ENCODE data around the gene SEMA5A. TPM values are rescaled to one million over a fixed set of nuclear protein-coding genes. Genes with fewer than 3 reads are reported as not detected.
A peak's percentile ranks its signal among the peaks of the same experiment; 100 is the strongest.

Gene SEMA5A
- total RNA-seq, 1 donor from 2014 or later: 31.9 TPM

GRCh38 chr5:9337928-9338595 is 207.8 kb downstream of the SEMA5A start:
- H3K27me3 Mint-ChIP-seq (ENCODE audit: low read depth): no peaks in the 10 kb centered on the region
- no peak for TF ChIP-seq CTCF (conservative IDR thresholded peaks at IDR 0.05)
- peaks cover 12% of the 10 kb centered on the region for H3K4me1 Mint-ChIP-seq
- peaks cover 13% of the 10 kb centered on the region for H3K36me3 Mint-ChIP-seq (ENCODE audit: low read depth)
- no peak for DNase-seq (ENCODE audit: low read depth, low spot score)
- no peak overlapping the region for H3K4me3 Mint-ChIP-seq
- peaks cover 4% of the 10 kb centered on the region for H3K9me3 Mint-ChIP-seq
- peak overlapping the region; percentile 63 for H3K27ac Mint-ChIP-seq (ENCODE audit: unreplicated experiment)

- H3K4me3 Mint-ChIP-seq: no peak overlapping the region
- H3K27ac Mint-ChIP-seq (ENCODE audit: unreplicated experiment): no peak overlapping the region
- no peak for DNase-seq (ENCODE audit: low read depth, low spot score)
- peaks cover 12% of the 10 kb centered on the region for H3K4me1 Mint-ChIP-seq
- peaks cover 10% of the 10 kb centered on the region for H3K36me3 Mint-ChIP-seq (ENCODE audit: low read depth)
- no peaks in the 10 kb centered on the region for H3K27me3 Mint-ChIP-seq (ENCODE audit: low read depth)
- no peak for TF ChIP-seq CTCF (conservative IDR thresholded peaks at IDR 0.05)
- H3K9me3 Mint-ChIP-seq: peaks cover 4% of the 10 kb centered on the region
Measured at GRCh38 chr5:9335754-9336495, 209.9 kb downstream of the SEMA5A start.

- DNase-seq (ENCODE audit: low read depth, low spot score): no peak
- no peak overlapping the region for H3K4me3 Mint-ChIP-seq
- H3K27me3 Mint-ChIP-seq (ENCODE audit: low read depth): no peaks in the 10 kb centered on the region
- peaks cover 9% of the 10 kb centered on the region for H3K36me3 Mint-ChIP-seq (ENCODE audit: low read depth)
- TF ChIP-seq CTCF (conservative IDR thresholded peaks at IDR 0.05): no peak
- H3K4me1 Mint-ChIP-seq: peaks cover 12% of the 10 kb centered on the region
- H3K9me3 Mint-ChIP-seq: peaks cover 4% of the 10 kb centered on the region
- H3K27ac Mint-ChIP-seq (ENCODE audit: unreplicated experiment): no peak overlapping the region
Measured at GRCh38 chr5:9335269-9335668, 210.6 kb downstream of the SEMA5A start.

GRCh38 chr5:9332026-9332425 is 213.8 kb downstream of the SEMA5A start:
- peaks cover 7% of the 10 kb centered on the region for H3K36me3 Mint-ChIP-seq (ENCODE audit: low read depth)
- no peaks in the 10 kb centered on the region for H3K4me1 Mint-ChIP-seq
- no peak overlapping the region for H3K4me3 Mint-ChIP-seq
- H3K27ac Mint-ChIP-seq (ENCODE audit: unreplicated experiment): no peak overlapping the region
- H3K27me3 Mint-ChIP-seq (ENCODE audit: low read depth): no peaks in the 10 kb centered on the region
- H3K9me3 Mint-ChIP-seq: no peaks in the 10 kb centered on the region
- DNase-seq (ENCODE audit: low read depth, low spot score): no peak
- no peak for TF ChIP-seq CTCF (conservative IDR thresholded peaks at IDR 0.05)

- Mint-ChIP-seq H3K27ac (ENCODE audit: unreplicated experiment) (no peak overlapping the region), H3K4me1 (no peaks in the 10 kb centered on the region), H3K4me3 (no peak overlapping the region), H3K36me3 (ENCODE audit: low read depth) (peaks cover 6% of the 10 kb centered on the region), H3K9me3 (no peaks in the 10 kb centered on the region), H3K27me3 (ENCODE audit: low read depth) (no peaks in the 10 kb centered on the region)
- no peak for DNase-seq (ENCODE audit: low read depth, low spot score)
- no peak for TF ChIP-seq CTCF (conservative IDR thresholded peaks at IDR 0.05)
Measured at GRCh38 chr5:9331372-9331771, 214.5 kb downstream of the SEMA5A start.

Data from neural crest cell (in vitro differentiated cells).